Peyer's patch (tissue), 4 donors: ENCODE data around the gene SLC39A11.

Experiments used
- CTCF ChIP-seq, 6 experiments: fragments of 450-650 bp in 4 of 6; fragments of 200-600 bp in 2 of 6; sonication (generic) in 1 of 6; IDR thresholded peaks; one replicate each; pipeline ENCODE4 v1.5.1; 2017 to 2019; ENCODE audit warnings: antibody characterized with exemption in 6 of 6, mild to moderate bottlenecking in 3 of 6, moderate library complexity in 1 of 6
- POLR2A ChIP-seq, 2 donors: fragments of 450-650 bp; IDR thresholded peaks; one replicate each; pipeline ENCODE4 v1.5.1; 2017; ENCODE audit warnings: antibody characterized with exemption in 2 of 2, mild to moderate bottlenecking in 2 of 2, moderate library complexity in 2 of 2

- TF ChIP-seq CTCF (IDR thresholded peaks at IDR 0.05) (no peak), POLR2A (IDR thresholded peaks at IDR 0.05) (no peak)
These were observed 82.1 kb downstream of the SLC39A11 start for GRCh38 chr17:73010414-73010813.
